HCT116 (cell line): ENCODE measurements around the gene ZNF423.

Experiments
- SIN3A ChIP-seq: IDR thresholded peaks from 2 replicates; pipeline ENCODE4 v1.6.1; 2012; ENCODE audit warnings: low read depth
- TCF7L2 ChIP-seq: IDR thresholded peaks from 2 replicates; pipeline ENCODE4 v1.7.0; 2011; ENCODE audit warnings: borderline replicate concordance, inconsistent platforms; ENCODE audit not compliant: insufficient read depth, insufficient read length; ENCODE audit errors: extremely low read depth
- TF ChIP-seq, protein P1 (sequence below), 3 experiments: fragments of 200-600 bp in 1 of 3; sonication (generic) in 1 of 3; IDR thresholded peaks in 2 of 3; conservative IDR thresholded peaks in 1 of 3; 2 replicates each; pipeline ENCODE4 v1.5.1; 2012 to 2017; ENCODE audit warnings: low read depth in 2 of 3, low read length in 2 of 3, antibody characterized with exemption in 1 of 3, borderline replicate concordance in 1 of 3, control low read depth in 1 of 3, mild to moderate bottlenecking in 1 of 3, mixed read lengths in 1 of 3, mixed run types in 1 of 3, moderate library complexity in 1 of 3; ENCODE audit not compliant: insufficient read depth in 1 of 3

DNA sequence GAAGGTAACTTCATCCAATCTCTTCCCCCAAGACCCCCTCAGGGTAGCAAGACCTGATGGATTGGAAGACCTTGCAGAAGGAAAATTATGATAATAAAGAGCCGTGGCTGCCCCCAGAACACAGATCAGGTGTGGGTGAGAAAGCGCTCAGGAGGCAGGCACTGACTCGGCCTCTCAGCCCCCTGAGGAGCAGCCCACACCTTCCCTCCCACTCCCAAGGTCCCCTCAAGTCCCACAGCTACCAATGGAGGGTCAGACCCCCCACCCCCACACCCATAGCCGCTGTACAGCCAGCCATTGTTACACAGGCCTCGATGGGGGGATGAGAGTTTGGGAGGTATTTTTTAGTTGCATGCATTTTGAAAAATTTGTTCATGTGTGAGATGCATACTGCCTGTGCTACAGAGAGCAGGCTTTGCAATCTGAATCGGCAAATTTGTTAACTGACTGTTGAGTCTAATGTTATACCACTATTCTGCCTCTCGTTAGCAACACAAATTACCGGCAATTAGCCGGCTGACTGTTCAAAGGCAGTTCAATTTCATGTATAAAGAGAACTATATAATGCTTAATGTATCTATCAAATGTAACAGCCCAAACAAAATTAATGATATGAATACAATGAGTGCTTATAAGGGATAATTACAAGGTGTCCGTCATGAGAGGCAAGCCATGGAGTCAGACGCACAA, 270.6 kb downstream of the ZNF423 start:
- TF ChIP-seq SIN3A (no peak), TCF7L2 (no peak)
- TF ChIP-seq, protein P1, sequence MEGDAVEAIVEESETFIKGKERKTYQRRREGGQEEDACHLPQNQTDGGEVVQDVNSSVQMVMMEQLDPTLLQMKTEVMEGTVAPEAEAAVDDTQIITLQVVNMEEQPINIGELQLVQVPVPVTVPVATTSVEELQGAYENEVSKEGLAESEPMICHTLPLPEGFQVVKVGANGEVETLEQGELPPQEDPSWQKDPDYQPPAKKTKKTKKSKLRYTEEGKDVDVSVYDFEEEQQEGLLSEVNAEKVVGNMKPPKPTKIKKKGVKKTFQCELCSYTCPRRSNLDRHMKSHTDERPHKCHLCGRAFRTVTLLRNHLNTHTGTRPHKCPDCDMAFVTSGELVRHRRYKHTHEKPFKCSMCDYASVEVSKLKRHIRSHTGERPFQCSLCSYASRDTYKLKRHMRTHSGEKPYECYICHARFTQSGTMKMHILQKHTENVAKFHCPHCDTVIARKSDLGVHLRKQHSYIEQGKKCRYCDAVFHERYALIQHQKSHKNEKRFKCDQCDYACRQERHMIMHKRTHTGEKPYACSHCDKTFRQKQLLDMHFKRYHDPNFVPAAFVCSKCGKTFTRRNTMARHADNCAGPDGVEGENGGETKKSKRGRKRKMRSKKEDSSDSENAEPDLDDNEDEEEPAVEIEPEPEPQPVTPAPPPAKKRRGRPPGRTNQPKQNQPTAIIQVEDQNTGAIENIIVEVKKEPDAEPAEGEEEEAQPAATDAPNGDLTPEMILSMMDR (IDR thresholded peaks at IDR 0.05 in 2 of 3, conservative IDR thresholded peaks at IDR 0.05 in 1 of 3; ENCODE audit: borderline replicate concordance in 1 of 3, insufficient read depth in 1 of 3, low read depth in 2 of 3, low read length in 2 of 3) = no peak
